Duodenal mucosa (tissue), 2 donors: ENCODE results near the gene ZNF670.
A peak's percentile ranks its signal among the peaks of the same experiment; 100 is the strongest.

ENCODE experiments used
- H3K27ac ChIP-seq: one replicate; pipeline ENCODE4 v1.7.0; 2013; ENCODE audit warnings: low read depth, low read length
- H3K27me3 ChIP-seq, 2 donors: one replicate each; pipeline ENCODE4 v1.7.0; 2013; ENCODE audit warnings: low read length in 2 of 2, control low read depth in 1 of 2; ENCODE audit not compliant: insufficient read depth in 2 of 2, control insufficient read depth in 1 of 2
- H3K36me3 ChIP-seq, 2 donors: one replicate each; pipeline ENCODE4 v1.7.0; 2013; ENCODE audit warnings: low read length in 2 of 2, control low read depth in 1 of 2; ENCODE audit not compliant: insufficient read depth in 2 of 2, control insufficient read depth in 1 of 2
- H3K4me1 ChIP-seq, 2 donors: one replicate each; pipeline ENCODE4 v1.7.0; 2013; ENCODE audit warnings: low read length in 2 of 2, control low read depth in 1 of 2; ENCODE audit not compliant: insufficient read depth in 2 of 2, control insufficient read depth in 1 of 2
- H3K4me3 ChIP-seq, 2 donors: one replicate each; pipeline ENCODE4 v1.7.0; 2013; ENCODE audit warnings: low read length in 2 of 2, low read depth in 1 of 2
- H3K9ac ChIP-seq, 2 donors: one replicate each; pipeline ENCODE4 v1.7.0; 2013; ENCODE audit warnings: low read length in 2 of 2, low read depth in 1 of 2
- H3K9me3 ChIP-seq, 2 donors: one replicate each; pipeline ENCODE4 v1.7.0; 2013; ENCODE audit warnings: low read length in 2 of 2, control low read depth in 1 of 2; ENCODE audit not compliant: control insufficient read depth in 1 of 2

Gene ZNF670

DNA sequence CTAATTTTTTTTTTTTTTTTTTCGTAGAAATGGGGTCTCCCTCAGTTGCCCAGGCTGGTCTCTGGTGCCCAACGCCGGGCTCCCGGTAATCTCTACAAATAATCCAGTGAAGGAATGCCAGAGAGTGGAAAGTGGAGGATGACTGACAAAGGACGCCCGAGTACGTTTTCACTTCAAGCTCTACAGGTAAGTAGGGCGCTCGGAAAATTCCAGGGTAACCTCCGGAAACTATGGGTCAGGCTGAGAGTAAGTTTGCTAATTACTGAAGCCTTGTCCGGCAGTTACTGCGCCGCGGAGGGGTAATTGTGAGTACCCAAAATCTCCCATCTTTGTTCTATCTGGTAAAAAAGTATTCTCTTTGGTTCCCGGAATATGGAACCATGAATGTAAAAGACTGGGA, 27.4 kb upstream of the ZNF670 start:
- Histone ChIP-seq H3K36me3 (peaks cover 9% of the 10 kb centered on the region in 2 donors), H3K9ac (no peak overlapping the region), H3K27ac (no peak overlapping the region), H3K9me3 (peaks cover 7 to 14% of the 10 kb centered on the region in 2 donors), H3K4me1 (peaks cover 0 to 12% of the 10 kb centered on the region in 2 donors), H3K4me3 (no peak overlapping the region), H3K27me3 (peaks cover 5% of the 10 kb centered on the region in 2 donors)

DNA sequence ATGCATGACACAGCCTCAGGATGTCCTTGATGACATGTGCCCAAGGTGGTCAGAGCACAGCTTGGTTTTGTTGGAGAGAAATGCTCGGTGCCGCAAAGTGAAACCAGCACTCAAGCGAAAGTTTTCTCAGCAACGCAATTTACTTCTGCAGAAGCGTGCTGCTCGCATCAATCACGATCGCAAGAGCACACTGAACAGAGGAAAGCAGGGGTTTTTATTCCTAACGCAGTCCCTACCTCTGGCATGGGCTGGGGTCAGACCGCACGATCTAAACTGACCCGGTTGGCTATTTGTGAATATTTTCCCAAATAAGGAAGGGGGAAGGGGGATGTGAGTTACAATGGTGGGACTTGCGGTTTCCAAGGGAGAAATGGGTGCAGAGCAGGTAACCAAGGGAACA, 26.4 kb upstream of the ZNF670 start:
- H3K4me3 ChIP-seq: peak overlapping the region in 1 of 2 donors; percentile 98
- H3K9ac ChIP-seq: no peak overlapping the region
- H3K27ac ChIP-seq: no peak overlapping the region
- peaks cover 0 to 7% of the 10 kb centered on the region in 2 donors for H3K4me1 ChIP-seq
- H3K36me3 ChIP-seq: peaks cover 17 to 19% of the 10 kb centered on the region in 2 donors
- no peaks in the 10 kb centered on the region for H3K27me3 ChIP-seq
- H3K9me3 ChIP-seq: peaks cover 16 to 22% of the 10 kb centered on the region in 2 donors

DNA sequence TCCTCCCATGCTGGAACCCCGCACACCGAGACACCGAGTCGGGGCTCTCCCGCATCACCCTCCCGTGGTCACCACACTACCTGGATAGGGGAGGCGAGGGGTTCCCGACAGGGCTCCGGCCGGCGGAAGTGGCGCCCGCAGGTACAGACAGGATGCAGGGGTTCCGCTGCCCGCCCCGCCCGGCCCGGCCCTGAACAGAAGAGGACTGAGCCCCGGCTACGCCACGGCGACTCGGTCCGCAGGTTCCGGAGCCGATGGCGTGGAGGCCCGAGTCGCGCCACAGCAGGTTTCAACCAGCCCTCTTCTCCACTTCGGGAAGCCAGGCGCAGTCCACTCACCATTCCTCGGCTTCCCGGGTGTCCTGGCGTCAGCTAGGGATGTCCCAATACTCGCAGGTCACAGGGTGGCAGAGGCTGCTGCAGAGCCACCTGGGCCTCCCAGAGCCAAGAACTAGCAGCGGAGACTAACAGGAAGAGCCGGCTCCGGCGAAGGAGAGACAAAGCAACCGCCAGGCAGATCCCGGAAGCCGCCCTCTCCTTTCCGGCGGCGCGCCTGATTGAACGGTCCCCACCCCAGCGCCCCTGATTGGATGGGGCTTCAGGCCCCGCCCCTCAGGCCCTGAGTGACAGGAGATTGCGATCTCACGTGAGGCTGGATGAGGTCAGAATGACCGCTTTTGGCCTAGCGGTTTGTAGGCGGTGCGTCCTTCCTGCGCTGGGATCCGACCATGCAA, 25.4 kb upstream of the ZNF670 start, which contains the start of gene ZNF669:
ZNF669 (minus strand) TSS at position 498 of the 733 bp plus-strand sequence; CDS start at position 341, 157 bp downstream.
- Histone ChIP-seq H3K36me3 (peaks cover 18 to 19% of the 10 kb centered on the region in 2 donors), H3K4me1 (peaks cover 0 to 7% of the 10 kb centered on the region in 2 donors), H3K27ac (peak within 1 kb of the TSS; percentile 84), H3K27me3 (no peaks in the 10 kb centered on the region), H3K9me3 (peaks cover 16 to 25% of the 10 kb centered on the region in 2 donors), H3K4me3 (peak within 1 kb of the TSS; percentile 98 to 99), H3K9ac (peak within 1 kb of the TSS; percentile 81 to 86)

DNA sequence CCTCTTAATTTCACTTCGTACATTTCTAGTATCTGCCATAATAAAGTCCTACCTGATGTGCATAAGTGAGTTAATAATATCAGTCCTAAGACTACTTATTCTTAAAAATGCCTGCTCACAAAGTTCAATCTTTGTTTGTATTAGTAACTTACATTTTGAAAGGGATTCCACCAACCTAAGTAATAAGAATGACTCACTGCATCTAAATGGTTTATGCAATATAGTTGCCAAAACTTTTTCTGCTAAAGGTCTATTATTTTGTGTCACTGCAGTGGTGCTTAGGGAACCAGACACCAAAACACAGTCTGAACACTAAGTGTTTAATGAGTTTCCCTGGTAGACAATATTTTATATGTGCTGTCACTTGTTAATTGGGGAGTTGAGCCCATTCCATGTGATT, 23.8 kb upstream of the ZNF670 start:
- Histone ChIP-seq H3K4me1 (peaks cover 0 to 7% of the 10 kb centered on the region in 2 donors), H3K27ac (no peak overlapping the region), H3K36me3 (peaks cover 19 to 27% of the 10 kb centered on the region in 2 donors), H3K27me3 (no peaks in the 10 kb centered on the region), H3K9me3 (peaks cover 20 to 34% of the 10 kb centered on the region in 2 donors), H3K9ac (no peak overlapping the region), H3K4me3 (no peak overlapping the region)

DNA sequence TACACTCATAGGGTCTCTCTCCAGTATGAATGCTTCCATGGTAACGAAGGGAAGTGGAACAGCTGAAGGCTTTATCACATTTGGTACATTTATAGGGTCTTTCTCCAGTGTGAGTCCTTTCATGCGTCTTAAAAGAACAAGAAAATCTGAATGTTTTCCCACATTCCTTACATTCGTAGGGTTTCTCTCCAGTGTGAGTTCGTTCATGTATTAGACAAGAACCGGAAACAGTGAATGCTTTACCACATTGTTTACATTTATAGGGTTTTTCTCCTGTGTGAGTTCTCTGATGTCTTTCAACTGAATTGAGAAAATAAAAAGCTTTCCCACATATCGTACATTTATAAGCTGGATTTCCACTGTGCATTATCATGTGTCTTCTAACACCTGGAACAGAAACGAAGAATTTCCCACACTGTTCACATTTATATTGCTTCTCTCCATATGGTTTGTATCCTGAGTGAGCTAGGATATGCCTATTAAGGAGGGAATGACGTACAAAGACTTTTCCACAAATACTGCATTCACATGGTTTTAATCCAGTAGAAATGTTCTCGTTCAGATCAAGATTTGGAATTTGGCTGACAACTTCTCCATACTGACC, 22.2 kb upstream of the ZNF670 start:
- Histone ChIP-seq H3K36me3 (peaks cover 19 to 29% of the 10 kb centered on the region in 2 donors), H3K9ac (no peak overlapping the region), H3K4me1 (peaks cover 0 to 7% of the 10 kb centered on the region in 2 donors), H3K9me3 (peaks cover 30 to 47% of the 10 kb centered on the region in 2 donors), H3K27ac (no peak overlapping the region), H3K27me3 (no peaks in the 10 kb centered on the region), H3K4me3 (no peak overlapping the region)

DNA sequence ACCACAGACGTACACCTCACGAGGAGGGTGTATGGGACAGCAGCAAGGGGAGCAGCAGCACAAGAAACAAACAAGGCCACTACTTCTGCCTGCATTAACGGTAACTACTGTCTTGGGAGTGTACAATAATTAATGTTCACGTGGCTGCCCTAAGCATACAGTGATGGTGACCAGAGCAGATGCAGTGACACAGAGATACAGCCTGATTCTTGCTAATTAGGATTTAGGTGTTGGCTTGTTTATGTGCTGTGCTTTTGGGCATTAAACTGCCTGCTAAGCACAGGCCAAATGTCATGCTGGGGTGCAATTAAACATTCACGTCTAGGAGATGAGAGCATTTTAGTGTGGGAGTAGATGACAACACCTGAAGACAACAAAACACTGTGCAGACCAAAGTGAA, 18.3 kb upstream of the ZNF670 start:
- H3K4me3 ChIP-seq: no peak overlapping the region
- H3K36me3 ChIP-seq: peaks cover 19 to 29% of the 10 kb centered on the region in 2 donors
- no peaks in the 10 kb centered on the region for H3K4me1 ChIP-seq
- H3K9ac ChIP-seq: no peak overlapping the region
- peaks cover 30 to 43% of the 10 kb centered on the region in 2 donors for H3K9me3 ChIP-seq
- H3K27ac ChIP-seq: no peak overlapping the region
- H3K27me3 ChIP-seq: no peaks in the 10 kb centered on the region

DNA sequence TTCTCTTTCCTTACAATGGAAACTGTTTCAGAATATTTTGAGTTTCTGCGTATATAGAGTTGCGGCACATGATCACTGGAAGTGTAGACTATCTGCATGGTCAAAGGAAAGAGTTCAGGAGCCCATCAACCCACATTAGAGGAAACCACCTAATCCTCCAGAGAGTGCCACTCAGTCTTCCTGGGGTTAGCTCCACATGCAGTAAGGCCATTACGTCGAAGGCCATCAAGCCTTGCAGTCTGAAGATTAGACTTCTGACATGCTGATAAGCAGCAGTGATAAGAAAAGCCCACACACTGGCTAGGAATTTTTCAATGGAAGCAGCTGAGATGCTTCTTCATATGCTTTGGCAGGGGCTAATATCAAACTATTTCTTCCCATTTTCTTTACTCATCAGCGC, 17.9 kb upstream of the ZNF670 start:
- H3K9me3 ChIP-seq: peaks cover 28 to 38% of the 10 kb centered on the region in 2 donors
- H3K9ac ChIP-seq: no peak overlapping the region
- H3K27me3 ChIP-seq: no peaks in the 10 kb centered on the region
- H3K27ac ChIP-seq: no peak overlapping the region
- no peaks in the 10 kb centered on the region for H3K4me1 ChIP-seq
- peaks cover 15 to 25% of the 10 kb centered on the region in 2 donors for H3K36me3 ChIP-seq
- no peak overlapping the region for H3K4me3 ChIP-seq

DNA sequence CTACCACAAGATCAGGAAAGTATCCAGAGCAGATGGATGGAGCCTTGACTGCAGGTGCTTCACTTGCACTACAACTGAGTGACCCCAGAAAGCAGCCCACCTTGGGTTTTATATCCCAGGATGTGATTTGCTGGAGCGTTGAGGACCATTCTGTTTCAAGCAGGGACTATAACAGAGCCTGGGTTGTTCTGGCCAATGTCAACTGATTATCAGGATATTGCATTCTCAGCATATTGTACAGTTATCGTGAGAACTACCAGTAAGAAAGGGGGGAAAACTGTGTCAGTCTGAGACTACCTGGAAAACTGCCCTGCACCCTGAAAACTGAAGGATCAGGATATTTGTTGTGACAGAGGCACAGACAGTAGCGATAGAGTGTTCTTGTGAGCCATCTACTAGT, 17.5 kb upstream of the ZNF670 start:
- no peak overlapping the region for H3K4me3 ChIP-seq
- H3K27me3 ChIP-seq: no peaks in the 10 kb centered on the region
- H3K9me3 ChIP-seq: peaks cover 24 to 34% of the 10 kb centered on the region in 2 donors
- H3K9ac ChIP-seq: no peak overlapping the region
- H3K27ac ChIP-seq: no peak overlapping the region
- H3K4me1 ChIP-seq: no peaks in the 10 kb centered on the region
- H3K36me3 ChIP-seq: peaks cover 11 to 22% of the 10 kb centered on the region in 2 donors

DNA sequence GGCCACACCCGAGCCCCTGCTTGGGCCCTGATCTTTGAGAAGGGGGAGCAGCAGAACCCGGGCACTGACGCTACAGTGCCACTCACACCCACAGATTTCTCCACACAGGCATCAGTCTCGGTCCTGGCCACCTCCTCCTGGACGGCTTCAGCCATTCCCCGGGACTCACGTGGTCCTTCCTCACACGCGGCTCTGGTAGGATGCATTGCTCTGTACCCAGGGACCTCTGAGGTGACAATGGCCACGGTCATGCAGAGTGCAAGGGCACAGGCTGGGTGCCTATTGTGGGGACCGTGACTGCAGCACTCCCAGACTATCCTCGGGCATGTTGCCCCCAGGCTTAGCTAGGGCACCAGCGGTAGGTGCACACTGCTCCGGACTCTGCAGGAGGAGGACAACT, 11.8 kb upstream of the ZNF670 start:
- H3K4me3 ChIP-seq: no peak overlapping the region
- no peak overlapping the region for H3K9ac ChIP-seq
- H3K36me3 ChIP-seq: no peaks in the 10 kb centered on the region
- H3K27ac ChIP-seq: no peak overlapping the region
- H3K9me3 ChIP-seq: no peaks in the 10 kb centered on the region
- no peaks in the 10 kb centered on the region for H3K4me1 ChIP-seq
- H3K27me3 ChIP-seq: no peaks in the 10 kb centered on the region

DNA sequence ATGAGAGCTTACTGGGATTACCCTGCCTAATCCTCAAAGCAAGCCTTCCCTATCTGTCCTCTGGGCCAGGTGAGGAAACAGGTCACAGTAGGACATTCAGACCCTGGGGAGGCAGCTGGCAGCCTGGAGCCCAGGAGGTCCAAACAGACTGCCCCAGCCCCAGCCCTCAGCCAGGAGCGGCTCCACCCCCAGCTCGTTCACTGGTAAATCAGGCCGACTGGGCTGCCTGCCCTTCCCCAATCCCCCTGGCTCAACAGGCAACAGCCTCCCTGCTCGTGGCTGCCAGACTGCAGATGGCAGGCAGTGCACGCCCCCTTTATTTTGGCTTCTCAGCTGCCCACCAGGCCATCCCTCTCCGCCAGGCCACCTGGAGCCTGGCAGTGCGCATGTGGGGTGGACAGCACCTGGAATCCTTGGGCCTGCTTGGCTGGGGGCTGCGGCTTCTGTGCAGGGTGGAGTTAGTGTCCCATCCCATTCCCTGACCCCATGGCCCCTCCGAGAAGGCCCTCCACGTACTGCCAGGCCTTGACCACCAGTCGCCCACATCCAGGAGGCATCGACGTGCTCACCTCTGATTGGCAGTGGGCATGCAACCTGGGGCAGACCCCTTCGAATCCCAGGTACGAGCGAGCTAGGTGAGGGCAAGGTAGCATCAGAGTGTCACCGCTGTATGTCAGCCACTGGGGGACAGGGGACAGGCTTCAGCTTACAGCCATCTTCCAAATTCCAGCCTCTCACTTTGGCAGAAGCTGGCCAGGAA, 11.2 kb upstream of the ZNF670 start:
- Histone ChIP-seq H3K36me3 (no peaks in the 10 kb centered on the region), H3K27ac (no peak overlapping the region)

More for the DNA sequence above, 11.2 kb upstream of the ZNF670 start:
- Histone ChIP-seq H3K9me3 (no peaks in the 10 kb centered on the region), H3K4me1 (no peaks in the 10 kb centered on the region), H3K9ac (no peak overlapping the region), H3K27me3 (no peaks in the 10 kb centered on the region), H3K4me3 (no peak overlapping the region)
